Measurements from ENCODE around the gene NACC2. TPM values are rescaled to one million over a fixed set of nuclear protein-coding genes. Genes with fewer than 3 reads are reported as not detected.

Gene NACC2
- total RNA-seq, 1 donor from 2014 or later, result 9.6 TPM

DNA sequence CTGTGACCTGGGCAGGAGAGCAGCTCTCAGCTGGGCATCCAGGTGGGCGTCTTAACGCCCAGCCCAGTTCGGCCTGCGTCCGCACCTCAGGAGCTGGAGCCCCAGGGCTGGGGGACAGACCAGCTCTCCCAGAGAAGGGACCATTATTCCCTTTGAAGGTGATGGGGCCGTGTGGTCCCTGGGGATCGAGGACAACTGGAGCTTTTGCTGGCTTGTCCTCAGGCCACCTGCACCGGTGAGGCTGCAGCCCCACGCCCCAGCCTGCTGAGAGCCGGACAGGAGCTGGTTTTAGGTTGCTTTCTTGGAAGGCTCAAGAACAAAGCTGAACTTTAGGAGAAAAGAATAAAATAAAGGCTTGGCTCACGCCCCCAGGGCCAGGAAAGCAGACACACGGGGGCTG, 40.9 kb downstream of the NACC2 start:
- H3K4me1 Mint-ChIP-seq (ENCODE audit: unreplicated experiment), result peaks cover 2% of the 10 kb centered on the region
- no peak for DNase-seq (ENCODE audit: low spot score)
- H3K36me3 Mint-ChIP-seq (ENCODE audit: low read depth, unreplicated experiment), result no peaks in the 10 kb centered on the region
- no peaks in the 10 kb centered on the region for H3K9me3 Mint-ChIP-seq (ENCODE audit: unreplicated experiment)
- peaks cover 3% of the 10 kb centered on the region for H3K27me3 Mint-ChIP-seq (ENCODE audit: unreplicated experiment)
- TF ChIP-seq CTCF (IDR thresholded peaks at IDR 0.05; ENCODE audit: unreplicated experiment), result no peak
- no peak overlapping the region for H3K27ac Mint-ChIP-seq (ENCODE audit: unreplicated experiment)
- H3K4me3 Mint-ChIP-seq (ENCODE audit: unreplicated experiment), result no peak overlapping the region

DNA sequence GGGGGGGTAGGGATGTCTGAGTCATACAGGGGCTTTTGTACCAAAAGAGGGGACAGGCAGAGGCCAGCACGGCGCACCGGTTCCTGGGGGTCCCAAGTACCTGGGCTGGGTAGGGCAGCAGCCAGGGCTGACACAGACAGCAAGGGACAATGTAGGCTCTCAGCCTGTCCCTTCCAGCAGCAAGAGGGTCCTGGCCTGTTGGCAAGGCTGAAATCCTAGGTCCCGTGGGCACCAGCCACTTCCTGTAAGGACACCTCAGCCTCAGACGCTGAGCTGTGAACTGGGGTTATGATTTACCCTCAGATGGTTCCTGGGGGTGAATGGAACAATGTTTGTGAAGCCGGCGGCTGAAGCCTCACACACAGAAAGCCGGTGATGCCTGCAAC, 41.3 kb downstream of the NACC2 start:
- TF ChIP-seq CTCF (IDR thresholded peaks at IDR 0.05; ENCODE audit: unreplicated experiment), result no peak
- Mint-ChIP-seq H3K4me3 (ENCODE audit: unreplicated experiment) (no peak overlapping the region), H3K36me3 (ENCODE audit: low read depth, unreplicated experiment) (no peaks in the 10 kb centered on the region), H3K9me3 (ENCODE audit: unreplicated experiment) (no peaks in the 10 kb centered on the region), H3K4me1 (ENCODE audit: unreplicated experiment) (peaks cover 2% of the 10 kb centered on the region), H3K27ac (ENCODE audit: unreplicated experiment) (no peak overlapping the region), H3K27me3 (ENCODE audit: unreplicated experiment) (peaks cover 3% of the 10 kb centered on the region)
- no peak for DNase-seq (ENCODE audit: low spot score)

DNA sequence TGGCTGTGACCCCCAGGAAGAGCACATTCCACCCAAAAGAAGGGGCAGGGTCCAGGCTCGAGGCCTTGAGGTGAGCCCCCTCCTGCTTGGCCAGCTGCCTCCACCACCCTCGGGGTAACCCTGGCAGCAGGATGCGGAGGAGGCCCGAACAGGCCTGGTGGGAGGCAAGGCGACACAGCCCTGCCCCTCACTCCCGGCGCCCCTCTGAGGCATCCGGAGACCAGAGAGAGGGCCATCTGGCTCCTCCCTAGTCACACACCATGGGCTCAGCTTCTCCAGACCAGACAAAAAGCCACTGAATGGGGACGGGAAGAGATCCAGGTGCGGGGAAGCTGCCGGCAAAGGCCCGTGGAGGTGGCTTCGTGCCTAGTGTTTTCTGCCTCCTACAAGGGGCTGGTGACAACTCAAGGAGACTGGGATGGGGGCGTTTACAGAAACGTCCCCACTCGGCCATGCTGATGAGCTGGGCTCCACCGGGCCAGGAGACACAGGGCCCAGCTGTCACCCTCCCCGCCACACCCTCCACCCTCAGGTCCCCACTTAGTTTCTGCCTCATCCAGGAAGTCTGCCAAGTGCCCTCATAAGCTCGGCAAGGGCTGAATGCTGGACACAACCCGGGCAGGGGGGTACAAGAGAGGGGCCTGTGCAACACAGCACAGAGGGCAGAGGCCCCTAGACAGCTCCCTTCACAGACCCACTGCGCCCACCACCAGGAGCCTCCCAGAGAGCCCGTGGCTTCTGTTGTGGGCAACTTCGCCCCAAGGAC, 41.9 kb downstream of the NACC2 start:
- Mint-ChIP-seq H3K9me3 (ENCODE audit: unreplicated experiment) (no peaks in the 10 kb centered on the region), H3K27me3 (ENCODE audit: unreplicated experiment) (peaks cover 3% of the 10 kb centered on the region), H3K4me3 (ENCODE audit: unreplicated experiment) (no peak overlapping the region), H3K27ac (ENCODE audit: unreplicated experiment) (no peak overlapping the region), H3K36me3 (ENCODE audit: low read depth, unreplicated experiment) (no peaks in the 10 kb centered on the region), H3K4me1 (ENCODE audit: unreplicated experiment) (peaks cover 2% of the 10 kb centered on the region)
- no peak for DNase-seq (ENCODE audit: low spot score)
- no peak for TF ChIP-seq CTCF (IDR thresholded peaks at IDR 0.05; ENCODE audit: unreplicated experiment)

DNA sequence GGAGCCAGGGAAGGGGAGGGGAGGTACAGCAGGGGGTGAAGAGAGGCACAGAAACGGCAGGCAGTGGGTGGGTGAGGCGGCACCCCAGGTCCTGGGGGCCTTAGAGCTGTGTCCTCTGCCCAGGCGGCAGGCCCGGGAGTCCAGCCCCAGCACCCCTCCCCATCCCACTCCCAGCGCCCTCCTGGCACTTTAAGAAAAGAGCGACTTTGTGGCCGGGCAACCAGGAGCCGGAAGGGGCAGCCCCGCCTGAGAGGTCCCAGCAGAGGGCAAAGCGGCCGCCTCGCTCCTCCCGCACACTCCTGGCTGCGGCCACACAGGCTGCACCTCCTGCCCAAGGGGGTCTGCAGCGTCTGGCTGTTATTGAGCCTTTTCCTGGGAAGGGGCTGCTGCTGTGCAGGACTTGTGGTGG, 42.6 kb downstream of the NACC2 start:
- TF ChIP-seq CTCF (IDR thresholded peaks at IDR 0.05; ENCODE audit: unreplicated experiment), result no peak
- Mint-ChIP-seq H3K27ac (ENCODE audit: unreplicated experiment) (no peak overlapping the region), H3K4me1 (ENCODE audit: unreplicated experiment) (peaks cover 2% of the 10 kb centered on the region), H3K4me3 (ENCODE audit: unreplicated experiment) (no peak overlapping the region), H3K27me3 (ENCODE audit: unreplicated experiment) (peaks cover 3% of the 10 kb centered on the region), H3K9me3 (ENCODE audit: unreplicated experiment) (no peaks in the 10 kb centered on the region), H3K36me3 (ENCODE audit: low read depth, unreplicated experiment) (no peaks in the 10 kb centered on the region)
- no peak for DNase-seq (ENCODE audit: low spot score)

- TF ChIP-seq CTCF (IDR thresholded peaks at IDR 0.05; ENCODE audit: unreplicated experiment), result no peak
- no peak for DNase-seq (ENCODE audit: low spot score)
- H3K27me3 Mint-ChIP-seq (ENCODE audit: unreplicated experiment), result peaks cover 3% of the 10 kb centered on the region
- peak overlapping the region; percentile 60 for H3K4me3 Mint-ChIP-seq (ENCODE audit: unreplicated experiment)
- no peaks in the 10 kb centered on the region for H3K36me3 Mint-ChIP-seq (ENCODE audit: low read depth, unreplicated experiment)
- H3K27ac Mint-ChIP-seq (ENCODE audit: unreplicated experiment), result no peak overlapping the region
- peaks cover 2% of the 10 kb centered on the region for H3K4me1 Mint-ChIP-seq (ENCODE audit: unreplicated experiment)
- H3K9me3 Mint-ChIP-seq (ENCODE audit: unreplicated experiment), result no peaks in the 10 kb centered on the region
Observed at GRCh38 chr9:136051837-136052471, 43.1 kb downstream of the NACC2 start.

Measured in endothelial cell (in vitro differentiated cells).